ENCODE data around the gene GRAMD4. TPM values are rescaled to one million over a fixed set of nuclear protein-coding genes. Genes with fewer than 3 reads are reported as not detected.

Gene GRAMD4
- polyA plus RNA-seq, 4 donors, result 30.5 to 64.9 (median 40.9) TPM

GRCh38 chr22:46660604-46661201 is 40.5 kb downstream of the GRAMD4 start:
- H3K27me3 ChIP-seq (ENCODE audit: control insufficient read depth in 3 of 3, insufficient read depth in 3 of 3, low read length in 3 of 3), result no peaks in the 10 kb centered on the region
- H3K36me3 ChIP-seq (ENCODE audit: control insufficient read depth in 3 of 3, insufficient read depth in 2 of 3, low read depth in 1 of 3, low read length in 3 of 3), result peaks cover 3 to 92% (median 9%) of the 10 kb centered on the region in 3 donors
- peak overlapping the region; percentile 88 to 95 (median 94) for H3K27ac ChIP-seq (ENCODE audit: low read depth in 1 of 3, low read length in 2 of 3)
- no peak overlapping the region for H3K4me3 ChIP-seq (ENCODE audit: low read depth in 1 of 3, low read length in 3 of 3)
- WGBS, 3 donors, result 7 to 45% (median 25%) methylated on average over 11 of the region's 11 CpGs
- DNase-seq (peak; percentile 88 to 95), FAIRE-seq (no peak)
- peaks cover 0 to 32% (median 8%) of the 10 kb centered on the region in 3 donors for H3K4me1 ChIP-seq (ENCODE audit: control insufficient read depth in 3 of 3, insufficient read depth in 2 of 3, low read depth in 1 of 3, low read length in 2 of 3)
- H3K9me3 ChIP-seq (ENCODE audit: control insufficient read depth in 2 of 2, insufficient read depth in 1 of 2, low read depth in 1 of 2, low read length in 1 of 2), result no peaks in the 10 kb centered on the region

DNA sequence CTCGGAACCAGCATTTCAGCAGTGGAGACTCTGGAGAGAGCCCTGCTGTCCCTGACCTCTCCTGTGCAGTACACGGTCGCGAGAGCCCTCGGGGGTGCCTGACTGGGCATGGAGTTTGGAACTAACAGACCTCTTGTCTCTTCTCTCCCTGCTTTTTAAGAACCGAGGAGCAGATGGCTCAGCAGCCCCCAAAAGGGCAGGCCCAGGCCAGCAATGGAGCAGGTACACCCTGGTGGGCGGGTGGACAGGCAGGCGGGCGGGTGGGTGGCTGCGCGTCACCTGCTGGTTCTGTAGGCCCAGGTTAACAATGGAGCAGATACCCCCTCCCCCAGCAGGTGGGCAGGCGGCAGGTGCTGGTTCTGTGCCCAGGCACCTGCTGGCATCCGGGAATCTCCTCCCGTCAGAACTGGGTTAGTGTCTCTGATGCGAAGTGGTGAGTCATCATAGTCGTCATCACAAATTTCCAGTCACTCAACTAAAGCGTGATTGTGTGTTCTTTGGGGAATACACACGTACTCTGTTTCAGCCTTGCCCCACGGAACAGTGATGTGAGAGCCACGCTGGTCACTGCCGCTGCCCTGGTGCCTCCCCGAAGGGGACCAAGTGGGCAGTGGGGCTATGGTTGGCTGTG is 41.1 kb downstream of the GRAMD4 start:
- FAIRE-seq (no peak), DNase-seq (peak in 1 of 2 donors; percentile 86)
- H3K27ac ChIP-seq (ENCODE audit: low read depth in 1 of 3, low read length in 2 of 3), result peak overlapping the region; percentile 69 to 94 (median 88)
- H3K4me3 ChIP-seq (ENCODE audit: low read depth in 1 of 3, low read length in 3 of 3), result no peak overlapping the region
- 21 to 55% (median 38%) methylated on average over 22 of the region's 22 CpGs for WGBS, 3 donors
- no peaks in the 10 kb centered on the region for H3K27me3 ChIP-seq (ENCODE audit: control insufficient read depth in 3 of 3, insufficient read depth in 3 of 3, low read length in 3 of 3)
- H3K36me3 ChIP-seq (ENCODE audit: control insufficient read depth in 3 of 3, insufficient read depth in 2 of 3, low read depth in 1 of 3, low read length in 3 of 3), result peaks cover 4 to 93% (median 12%) of the 10 kb centered on the region in 3 donors
- H3K9me3 ChIP-seq (ENCODE audit: control insufficient read depth in 2 of 2, insufficient read depth in 1 of 2, low read depth in 1 of 2, low read length in 1 of 2), result no peaks in the 10 kb centered on the region
- peaks cover 0 to 25% (median 8%) of the 10 kb centered on the region in 3 donors for H3K4me1 ChIP-seq (ENCODE audit: control insufficient read depth in 3 of 3, insufficient read depth in 2 of 3, low read depth in 1 of 3, low read length in 2 of 3)

DNA sequence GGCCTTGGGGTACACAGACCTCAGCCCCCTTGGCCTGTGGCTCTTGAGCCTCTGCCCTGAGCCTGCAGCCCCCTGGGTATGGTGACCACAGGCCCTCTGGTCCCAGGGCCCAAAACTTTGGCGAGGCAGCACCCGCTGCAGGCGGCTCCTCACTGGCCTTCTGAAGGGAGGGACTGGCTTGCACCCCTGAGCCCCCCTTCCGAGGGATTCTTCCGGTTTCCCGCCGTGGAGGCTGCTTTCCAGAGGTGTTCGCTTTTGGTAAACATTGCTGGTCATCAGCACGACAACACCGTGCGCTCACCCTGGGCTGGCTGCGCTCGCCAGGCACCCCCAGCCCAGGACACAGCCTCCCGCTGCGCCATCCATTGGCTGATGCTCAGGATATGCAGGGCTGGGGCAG is 42.0 kb downstream of the GRAMD4 start:
- WGBS, 3 donors, result 91 to 94% (median 94%) methylated on average over 13 to 15 of the region's 15 CpGs
- peaks cover 0 to 19% (median 8%) of the 10 kb centered on the region in 3 donors for H3K4me1 ChIP-seq (ENCODE audit: control insufficient read depth in 3 of 3, insufficient read depth in 2 of 3, low read depth in 1 of 3, low read length in 2 of 3)
- DNase-seq, result no peak
- H3K4me3 ChIP-seq (ENCODE audit: low read depth in 1 of 3, low read length in 3 of 3), result no peak overlapping the region
- peak overlapping the region in 1 of 3 donors; percentile 82 for H3K27ac ChIP-seq (ENCODE audit: low read depth in 1 of 3, low read length in 2 of 3)
- H3K9me3 ChIP-seq (ENCODE audit: control insufficient read depth in 2 of 2, insufficient read depth in 1 of 2, low read depth in 1 of 2, low read length in 1 of 2), result no peaks in the 10 kb centered on the region
- FAIRE-seq, result no peak
- no peaks in the 10 kb centered on the region for H3K27me3 ChIP-seq (ENCODE audit: control insufficient read depth in 3 of 3, insufficient read depth in 3 of 3, low read length in 3 of 3)
- peaks cover 4 to 93% (median 19%) of the 10 kb centered on the region in 3 donors for H3K36me3 ChIP-seq (ENCODE audit: control insufficient read depth in 3 of 3, insufficient read depth in 2 of 3, low read depth in 1 of 3, low read length in 3 of 3)

DNA sequence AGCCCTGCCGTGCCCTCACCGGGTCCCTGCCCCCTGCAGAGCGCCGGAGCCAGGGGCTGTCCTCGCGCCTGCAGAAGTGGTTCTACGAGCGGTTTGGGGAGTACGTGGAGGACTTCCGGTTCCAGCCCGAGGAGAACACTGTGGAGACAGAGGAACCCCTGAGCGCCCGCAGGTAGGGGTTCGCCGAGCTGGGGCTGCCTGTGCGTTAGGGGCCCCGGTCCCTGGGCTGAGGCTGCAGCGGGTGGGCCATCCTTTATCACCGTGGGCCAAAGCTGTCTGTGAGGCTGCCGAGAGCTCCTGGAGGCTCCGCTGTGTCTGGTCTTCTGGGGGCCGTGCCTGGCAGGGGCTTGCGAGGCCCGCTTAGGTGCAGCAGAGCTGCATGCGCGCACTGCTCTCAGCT is 42.8 kb downstream of the GRAMD4 start:
- Histone ChIP-seq H3K27me3 (ENCODE audit: control insufficient read depth in 3 of 3, insufficient read depth in 3 of 3, low read length in 3 of 3) (no peaks in the 10 kb centered on the region), H3K4me3 (ENCODE audit: low read depth in 1 of 3, low read length in 3 of 3) (no peak overlapping the region), H3K4me1 (ENCODE audit: control insufficient read depth in 3 of 3, insufficient read depth in 2 of 3, low read depth in 1 of 3, low read length in 2 of 3) (peaks cover 0 to 19% (median 8%) of the 10 kb centered on the region in 3 donors), H3K9me3 (ENCODE audit: control insufficient read depth in 2 of 2, insufficient read depth in 1 of 2, low read depth in 1 of 2, low read length in 1 of 2) (no peaks in the 10 kb centered on the region), H3K27ac (ENCODE audit: low read depth in 1 of 3, low read length in 2 of 3) (no peak overlapping the region), H3K36me3 (ENCODE audit: control insufficient read depth in 3 of 3, insufficient read depth in 2 of 3, low read depth in 1 of 3, low read length in 3 of 3) (peaks cover 8 to 93% (median 19%) of the 10 kb centered on the region in 3 donors)
- no peak for DNase-seq
- FAIRE-seq, result no peak
- WGBS, 3 donors, result 89 to 94% (median 94%) methylated on average over 24 to 26 of the region's 26 CpGs

GRCh38 chr22:46663436-46664100 is 43.4 kb downstream of the GRAMD4 start:
- Histone ChIP-seq H3K4me1 (ENCODE audit: control insufficient read depth in 3 of 3, insufficient read depth in 2 of 3, low read depth in 1 of 3, low read length in 2 of 3) (peaks cover 0 to 19% (median 8%) of the 10 kb centered on the region in 3 donors), H3K27ac (ENCODE audit: low read depth in 1 of 3, low read length in 2 of 3) (no peak overlapping the region), H3K36me3 (ENCODE audit: control insufficient read depth in 3 of 3, insufficient read depth in 2 of 3, low read depth in 1 of 3, low read length in 3 of 3) (peaks cover 13 to 93% (median 22%) of the 10 kb centered on the region in 3 donors), H3K27me3 (ENCODE audit: control insufficient read depth in 3 of 3, insufficient read depth in 3 of 3, low read length in 3 of 3) (no peaks in the 10 kb centered on the region), H3K4me3 (ENCODE audit: low read depth in 1 of 3, low read length in 3 of 3) (no peak overlapping the region), H3K9me3 (ENCODE audit: control insufficient read depth in 2 of 2, insufficient read depth in 1 of 2, low read depth in 1 of 2, low read length in 1 of 2) (no peaks in the 10 kb centered on the region)
- no peak for FAIRE-seq
- no peak for DNase-seq
- 90 to 96% (median 92%) methylated on average over 27 to 28 of the region's 28 CpGs for WGBS, 3 donors

DNA sequence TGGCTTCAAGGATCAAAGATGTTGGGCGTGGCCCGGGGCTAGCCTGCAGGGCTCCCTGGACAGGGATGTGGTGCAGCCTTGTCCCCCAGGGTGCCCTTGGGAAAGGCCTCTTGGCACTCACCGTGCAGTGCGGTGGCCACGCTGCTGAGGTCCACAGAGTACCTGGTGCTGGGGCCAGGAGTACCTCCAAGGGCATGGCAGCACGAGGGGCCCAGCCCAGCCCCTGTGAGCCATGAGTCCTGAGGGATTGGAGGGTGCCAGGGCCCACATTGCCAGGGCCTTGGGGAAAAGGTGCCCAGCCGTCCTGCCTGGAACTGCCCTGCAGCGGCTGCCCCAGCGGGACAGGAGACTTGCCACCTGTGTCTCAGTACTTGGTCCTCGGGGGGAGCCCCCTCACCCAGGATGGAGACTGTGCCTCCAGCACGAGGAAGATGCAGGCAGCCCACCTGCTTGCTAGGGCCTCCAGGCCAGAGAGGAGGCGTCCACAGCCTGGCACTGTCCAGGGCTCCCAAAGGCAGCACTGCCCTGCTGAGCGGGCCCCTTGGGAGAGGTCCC is 44.2 kb downstream of the GRAMD4 start:
- FAIRE-seq (no peak), DNase-seq (no peak)
- Histone ChIP-seq H3K36me3 (ENCODE audit: control insufficient read depth in 3 of 3, insufficient read depth in 2 of 3, low read depth in 1 of 3, low read length in 3 of 3) (peaks cover 16 to 93% (median 20%) of the 10 kb centered on the region in 3 donors), H3K27me3 (ENCODE audit: control insufficient read depth in 3 of 3, insufficient read depth in 3 of 3, low read length in 3 of 3) (no peaks in the 10 kb centered on the region), H3K4me3 (ENCODE audit: low read depth in 1 of 3, low read length in 3 of 3) (no peak overlapping the region), H3K9me3 (ENCODE audit: control insufficient read depth in 2 of 2, insufficient read depth in 1 of 2, low read depth in 1 of 2, low read length in 1 of 2) (no peaks in the 10 kb centered on the region), H3K27ac (ENCODE audit: low read depth in 1 of 3, low read length in 2 of 3) (no peak overlapping the region), H3K4me1 (ENCODE audit: control insufficient read depth in 3 of 3, insufficient read depth in 2 of 3, low read depth in 1 of 3, low read length in 2 of 3) (peaks cover 0 to 19% (median 8%) of the 10 kb centered on the region in 3 donors)
- 94 to 95% (median 95%) methylated on average over 13 of the region's 13 CpGs for WGBS, 3 donors

DNA sequence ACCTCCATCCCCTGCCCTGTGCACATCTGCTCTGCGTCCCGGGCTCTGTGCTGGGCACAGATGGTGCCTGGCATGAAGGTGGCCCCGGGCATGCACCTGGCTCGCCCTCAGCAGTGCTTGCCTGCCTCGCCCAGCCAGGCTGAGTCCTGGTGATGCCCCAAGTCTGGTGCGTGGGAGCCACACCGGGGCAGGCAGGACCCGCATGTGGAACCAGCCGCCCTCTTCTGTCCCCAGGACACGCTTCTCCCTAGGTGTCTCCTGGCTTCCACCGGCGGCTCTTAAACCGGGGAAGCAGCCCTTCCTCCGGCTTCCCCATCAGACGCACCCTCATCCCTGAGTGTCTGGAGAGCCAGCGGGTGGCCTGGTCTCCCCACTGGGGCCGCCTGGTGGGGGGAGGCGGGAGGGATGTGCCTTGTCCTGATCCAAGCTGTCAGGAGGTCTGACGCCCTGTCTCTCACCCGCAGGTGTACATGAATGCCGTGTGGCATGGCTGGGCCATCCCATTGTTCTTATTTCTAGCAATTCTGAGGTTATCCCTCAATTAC is 45.0 kb downstream of the GRAMD4 start:
- FAIRE-seq, result no peak
- WGBS, 3 donors, result 94 to 95% (median 95%) methylated on average over 20 to 21 of the region's 21 CpGs

GRCh38 chr22:46665751-46666280 is 45.6 kb downstream of the GRAMD4 start:
- 93 to 95% (median 94%) methylated on average over 18 of the region's 18 CpGs for WGBS, 3 donors
- peaks cover 0 to 7% (median 2%) of the 10 kb centered on the region in 3 donors for H3K4me1 ChIP-seq (ENCODE audit: control insufficient read depth in 3 of 3, insufficient read depth in 2 of 3, low read depth in 1 of 3, low read length in 2 of 3)
- H3K27me3 ChIP-seq (ENCODE audit: control insufficient read depth in 3 of 3, insufficient read depth in 3 of 3, low read length in 3 of 3), result no peaks in the 10 kb centered on the region
- H3K4me3 ChIP-seq (ENCODE audit: low read depth in 1 of 3, low read length in 3 of 3), result no peak overlapping the region
- H3K27ac ChIP-seq (ENCODE audit: low read depth in 1 of 3, low read length in 2 of 3), result no peak overlapping the region
- DNase-seq, result no peak
- no peak for FAIRE-seq
- H3K9me3 ChIP-seq (ENCODE audit: control insufficient read depth in 2 of 2, insufficient read depth in 1 of 2, low read depth in 1 of 2, low read length in 1 of 2), result no peaks in the 10 kb centered on the region
- H3K36me3 ChIP-seq (ENCODE audit: control insufficient read depth in 3 of 3, insufficient read depth in 2 of 3, low read depth in 1 of 3, low read length in 3 of 3), result peaks cover 16 to 94% (median 22%) of the 10 kb centered on the region in 3 donors

More for the DNA sequence above, 45.0 kb downstream of the GRAMD4 start:
- Histone ChIP-seq H3K27ac (ENCODE audit: low read depth in 1 of 3, low read length in 2 of 3) (no peak overlapping the region), H3K36me3 (ENCODE audit: control insufficient read depth in 3 of 3, insufficient read depth in 2 of 3, low read depth in 1 of 3, low read length in 3 of 3) (peaks cover 16 to 90% (median 22%) of the 10 kb centered on the region in 3 donors), H3K4me3 (ENCODE audit: low read depth in 1 of 3, low read length in 3 of 3) (no peak overlapping the region), H3K9me3 (ENCODE audit: control insufficient read depth in 2 of 2, insufficient read depth in 1 of 2, low read depth in 1 of 2, low read length in 1 of 2) (no peaks in the 10 kb centered on the region), H3K27me3 (ENCODE audit: control insufficient read depth in 3 of 3, insufficient read depth in 3 of 3, low read length in 3 of 3) (no peaks in the 10 kb centered on the region), H3K4me1 (ENCODE audit: control insufficient read depth in 3 of 3, insufficient read depth in 2 of 3, low read depth in 1 of 3, low read length in 2 of 3) (peaks cover 0 to 11% (median 3%) of the 10 kb centered on the region in 3 donors)
- no peak for DNase-seq

All from small intestine (tissue), 7 donors.